CD14-positive monocyte (primary cell): ENCODE results near the gene KIF1B. TPM values are rescaled to one million over a fixed set of nuclear protein-coding genes. Genes with fewer than 3 reads are reported as not detected.

Experiments
- DNase-seq, 3 donors: peaks; one replicate each; pipeline ENCODE4 v3.0.0-alpha.2; 2011 to 2022
- H2AFZ ChIP-seq: 2 replicates; pipeline ENCODE4 v1.6.0; 2012; ENCODE audit warnings: mild to moderate bottlenecking, low read depth, low read length, inconsistent platforms; ENCODE audit not compliant: insufficient read depth, poor library complexity, severe bottlenecking
- H3K27ac ChIP-seq, 2 donors: 1 replicate in 1 of 2; 2 replicates in 1 of 2; pipeline ENCODE4 v1.5.1; 2012 to 2013; ENCODE audit warnings: low read length in 2 of 2, control low read depth in 1 of 2, inconsistent platforms in 1 of 2, low read depth in 1 of 2, mild to moderate bottlenecking in 1 of 2
- H3K27me3 ChIP-seq, 2 donors: one replicate each; pipeline versions ENCODE4 v1.6.0 to v1.6.1; 2011 to 2013; ENCODE audit warnings: low read length in 2 of 2; ENCODE audit not compliant: control insufficient read depth in 2 of 2, insufficient read depth in 2 of 2
- H3K36me3 ChIP-seq, 2 donors: replicated peaks in 1 of 2; 1 replicate in 1 of 2; 2 replicates in 1 of 2; pipeline versions ENCODE4 v1.5.1 to v1.6.1; 2012 to 2013; ENCODE audit warnings: low read length in 2 of 2, control low read depth in 1 of 2, inconsistent platforms in 1 of 2, mild to moderate bottlenecking in 1 of 2; ENCODE audit not compliant: insufficient read depth in 2 of 2, control insufficient read depth in 1 of 2
- H3K4me1 ChIP-seq, 2 donors: 1 replicate in 1 of 2; 2 replicates in 1 of 2; pipeline versions ENCODE4 v1.5.1 to v1.6.1; 2012 to 2013; ENCODE audit warnings: low read length in 2 of 2, control low read depth in 1 of 2, inconsistent platforms in 1 of 2, mild to moderate bottlenecking in 1 of 2, moderate library complexity in 1 of 2; ENCODE audit not compliant: insufficient read depth in 2 of 2, control insufficient read depth in 1 of 2
- H3K4me2 ChIP-seq: replicated peaks from 2 replicates; pipeline ENCODE3; 2012; ENCODE audit warnings: low read length, moderate library complexity, mild to moderate bottlenecking; ENCODE audit not compliant: poor library complexity, severe bottlenecking; ENCODE audit errors: extremely low read depth
- H3K4me3 ChIP-seq, 3 experiments: fragments of 200-600 bp in 1 of 3; sonication (generic) in 1 of 3; replicated peaks in 1 of 3; 1 replicate in 2 of 3; 2 replicates in 1 of 3; pipeline ENCODE4 v1.5.1; 2011 to 2013; ENCODE audit warnings: low read length in 3 of 3, mild to moderate bottlenecking in 3 of 3, control low read depth in 2 of 3, low read depth in 2 of 3, inconsistent platforms in 1 of 3, moderate library complexity in 1 of 3
- H3K79me2 ChIP-seq: 2 replicates; pipeline ENCODE4 v1.6.0; 2012; ENCODE audit warnings: mild to moderate bottlenecking, control low read depth, inconsistent platforms, low read length, moderate library complexity; ENCODE audit not compliant: insufficient read depth
- H3K9ac ChIP-seq: 2 replicates; pipeline ENCODE4 v1.6.0; 2017; ENCODE audit warnings: low read length, mild to moderate bottlenecking; ENCODE audit not compliant: insufficient read depth, poor library complexity, severe bottlenecking
- H3K9me3 ChIP-seq, 2 donors: replicated peaks in 1 of 2; 1 replicate in 1 of 2; 2 replicates in 1 of 2; pipeline versions ENCODE4 v1.5.1 to v1.6.1; 2012 to 2013; ENCODE audit warnings: low read length in 2 of 2, control low read depth in 1 of 2; ENCODE audit not compliant: control insufficient read depth in 1 of 2, insufficient read depth in 1 of 2
- H4K20me1 ChIP-seq: 2 replicates; pipeline ENCODE4 v1.6.0; 2012; ENCODE audit warnings: mild to moderate bottlenecking, low read length, control low read depth, moderate library complexity; ENCODE audit not compliant: insufficient read depth
- H3K27ac Mint-ChIP-seq, 7 donors: one replicate each; pipeline ENCODE4 v1.8.0; 2020; ENCODE audit warnings: mild to moderate bottlenecking in 7 of 7, mixed read lengths in 7 of 7, moderate library complexity in 6 of 7, inconsistent platforms in 2 of 7
- H3K27me3 Mint-ChIP-seq, 3 donors: one replicate each; pipeline ENCODE4 v1.8.0; 2021 to 2022; ENCODE audit warnings: low read depth in 3 of 3, mild to moderate bottlenecking in 3 of 3, mixed read lengths in 3 of 3, moderate library complexity in 3 of 3, inconsistent platforms in 1 of 3
- H3K36me3 Mint-ChIP-seq, 2 donors: one replicate each; pipeline ENCODE4 v1.8.0; 2020; ENCODE audit warnings: mixed read lengths in 2 of 2, inconsistent platforms in 1 of 2, mild to moderate bottlenecking in 1 of 2
- H3K4me1 Mint-ChIP-seq: one replicate; pipeline ENCODE4 v1.8.0; 2020; ENCODE audit warnings: mild to moderate bottlenecking, mixed read lengths
- H3K4me3 Mint-ChIP-seq, 2 donors: one replicate each; pipeline ENCODE4 v1.8.0; 2020; ENCODE audit warnings: mild to moderate bottlenecking in 2 of 2, mixed read lengths in 2 of 2, moderate library complexity in 1 of 2
- H3K9me3 Mint-ChIP-seq, 7 donors: one replicate each; pipeline ENCODE4 v1.8.0; 2020 to 2022; ENCODE audit warnings: mixed read lengths in 7 of 7, mild to moderate bottlenecking in 6 of 7, moderate library complexity in 6 of 7, inconsistent platforms in 2 of 7
- CTCF ChIP-seq: fragments of 200-600 bp; IDR thresholded peaks from one replicate; pipeline ENCODE4 v1.8.0; 2022; ENCODE audit warnings: antibody characterized with exemption, mild to moderate bottlenecking
- WGBS: methylation state at CpG from one replicate; pipeline ENCODE4 v1.1.5; 2013; ENCODE audit warnings: missing lambda C conversion rate; ENCODE audit not compliant: insufficient coverage; 5-methylcytosine and 5-hydroxymethylcytosine counted together
- intact Hi-C, 2 donors: fragments of 100-400 bp; cut with micrococcal nuclease; formaldehyde crosslinking; loops; one replicate each; pipeline versions ENCODE4 v1.15.0 to v1.15.1; 2023
- polyA plus RNA-seq, 3 donors: library from polyadenylated mRNA; depleted of rRNA in 1 of 3; unstranded in 2 of 3; stranded (reverse) in 1 of 3; fragments of 300-500 nt in 2 of 3; fragments of >200 nt in 1 of 3; fragmentation: Illumina TruSeq in 2 of 3; gene quantifications; 1 replicate in 2 of 3; 2 replicates in 1 of 3; pipeline ENCODE4 v1.2.3, GENCODE V29; 2012 to 2021

The KIF1B gene
- polyA plus RNA-seq, 3 donors, result 3.0 to 7.0 (median 3.3) TPM

- H3K27ac ChIP-seq, result no peak overlapping the region
- H3K9me3 ChIP-seq, result no peaks in the 10 kb centered on the region
- H3K79me2 ChIP-seq, result peaks cover 62% of the 10 kb centered on the region
Observed at GRCh38 chr1:10252508-10252907, 42.1 kb downstream of the KIF1B start.

GRCh38 chr1:10253149-10253548, 42.8 kb downstream of the KIF1B start:
- Histone ChIP-seq H3K4me3 (no peak overlapping the region), H3K9ac (no peak overlapping the region), H3K4me2 (no peak overlapping the region), H3K79me2 (peaks cover 57% of the 10 kb centered on the region), H3K4me1 (peaks cover 0 to 9% of the 10 kb centered on the region in 2 donors), H3K9me3 (no peaks in the 10 kb centered on the region), H4K20me1 (peaks cover 74% of the 10 kb centered on the region), H3K27me3 (no peaks in the 10 kb centered on the region), H3K27ac (no peak overlapping the region), H2AFZ (no peak overlapping the region), H3K36me3 (peaks cover 7 to 28% of the 10 kb centered on the region in 2 donors)
- Mint-ChIP-seq H3K36me3 (peaks cover 7 to 27% of the 10 kb centered on the region in 2 donors), H3K4me3 (no peak overlapping the region), H3K27me3 (no peaks in the 10 kb centered on the region), H3K9me3 (no peaks in the 10 kb centered on the region), H3K4me1 (peaks cover 9% of the 10 kb centered on the region), H3K27ac (no peak overlapping the region)
- WGBS, result no CpG with 5 or more reads among the region's 1 CpG
- intact Hi-C loops, result no loop called here
- TF ChIP-seq CTCF, result no peak
- DNase-seq, result no peak

More at GRCh38 chr1:10252508-10252907, 42.1 kb downstream of the KIF1B start:
- no peak overlapping the region for H3K4me3 Mint-ChIP-seq
- Histone ChIP-seq H4K20me1 (peaks cover 80% of the 10 kb centered on the region), H3K4me3 (no peak overlapping the region), H3K27me3 (no peaks in the 10 kb centered on the region), H3K4me1 (peaks cover 0 to 9% of the 10 kb centered on the region in 2 donors), H2AFZ (no peak overlapping the region), H3K4me2 (no peak overlapping the region), H3K9ac (no peak overlapping the region), H3K36me3 (peaks cover 6 to 28% of the 10 kb centered on the region in 2 donors)
- H3K27me3 Mint-ChIP-seq, result no peaks in the 10 kb centered on the region
- 100% methylated on average over 1 of the region's 6 CpGs for WGBS
- peaks cover 9% of the 10 kb centered on the region for H3K4me1 Mint-ChIP-seq
- peaks cover 4 to 23% of the 10 kb centered on the region in 2 donors for H3K36me3 Mint-ChIP-seq
- H3K9me3 Mint-ChIP-seq, result no peaks in the 10 kb centered on the region
- intact Hi-C loops, result no loop called here
- no peak for DNase-seq
- peak overlapping the region in 4 of 7 donors; percentile 13 to 83 (median 40) for H3K27ac Mint-ChIP-seq
- TF ChIP-seq CTCF, result no peak
